ENCODE data around the gene RGS17. TPM values are rescaled to one million over a fixed set of nuclear protein-coding genes. Genes with fewer than 3 reads are reported as not detected.

RGS17 gene
- total RNA-seq, 4 donors from 2014 or later = 0.55 to 0.79 TPM; not detected in 2

DNA sequence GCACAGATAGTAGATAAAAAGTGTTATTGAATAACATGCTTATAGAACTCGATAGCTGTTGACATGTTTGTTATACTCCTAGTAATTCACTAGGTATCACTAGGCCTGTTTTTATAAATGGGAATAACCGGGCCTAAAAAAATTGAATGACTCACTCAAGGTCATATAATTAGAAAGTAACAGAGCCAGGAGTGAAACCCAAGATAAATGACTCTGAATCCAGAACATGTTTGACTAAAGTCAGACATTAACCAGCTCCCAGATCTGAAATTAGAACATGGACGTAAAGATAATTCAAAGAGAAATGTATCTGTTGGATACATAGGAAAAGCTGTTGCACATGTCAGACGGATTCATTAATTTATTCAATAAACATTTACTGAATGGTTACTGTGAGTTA, 26.9 kb downstream of the RGS17 start:
- no peak for TF ChIP-seq POLR2A (IDR thresholded peaks at IDR 0.05)
- TF ChIP-seq POLR2AphosphoS5 (IDR thresholded peaks at IDR 0.05) = no peak
- TF ChIP-seq, protein P1, sequence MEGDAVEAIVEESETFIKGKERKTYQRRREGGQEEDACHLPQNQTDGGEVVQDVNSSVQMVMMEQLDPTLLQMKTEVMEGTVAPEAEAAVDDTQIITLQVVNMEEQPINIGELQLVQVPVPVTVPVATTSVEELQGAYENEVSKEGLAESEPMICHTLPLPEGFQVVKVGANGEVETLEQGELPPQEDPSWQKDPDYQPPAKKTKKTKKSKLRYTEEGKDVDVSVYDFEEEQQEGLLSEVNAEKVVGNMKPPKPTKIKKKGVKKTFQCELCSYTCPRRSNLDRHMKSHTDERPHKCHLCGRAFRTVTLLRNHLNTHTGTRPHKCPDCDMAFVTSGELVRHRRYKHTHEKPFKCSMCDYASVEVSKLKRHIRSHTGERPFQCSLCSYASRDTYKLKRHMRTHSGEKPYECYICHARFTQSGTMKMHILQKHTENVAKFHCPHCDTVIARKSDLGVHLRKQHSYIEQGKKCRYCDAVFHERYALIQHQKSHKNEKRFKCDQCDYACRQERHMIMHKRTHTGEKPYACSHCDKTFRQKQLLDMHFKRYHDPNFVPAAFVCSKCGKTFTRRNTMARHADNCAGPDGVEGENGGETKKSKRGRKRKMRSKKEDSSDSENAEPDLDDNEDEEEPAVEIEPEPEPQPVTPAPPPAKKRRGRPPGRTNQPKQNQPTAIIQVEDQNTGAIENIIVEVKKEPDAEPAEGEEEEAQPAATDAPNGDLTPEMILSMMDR (IDR thresholded peaks at IDR 0.05) = no peak
- TF ChIP-seq EP300 (IDR thresholded peaks at IDR 0.05; ENCODE audit: low read depth) = no peak
- DNase-seq = no peak

GRCh38 chr6:153103319-153103655, 27.8 kb downstream of the RGS17 start:
- in situ Hi-C loops (cut with MboI; ENCODE audit: low pct_ligation_motif_present in 1 of 4, low pct_unique_long_range_greater_than_20kb in 1 of 4, low sequenced_read_pairs in 3 of 4) = no loop called here

More for the DNA sequence above, 26.9 kb downstream of the RGS17 start:
- Histone ChIP-seq H3K9me3 (no peaks in the 10 kb centered on the region), H3K4me1 (no peaks in the 10 kb centered on the region), H3K27ac (no peak overlapping the region), H3K4me3 (no peak overlapping the region), H3K27me3 (no peaks in the 10 kb centered on the region), H3K36me3 (no peaks in the 10 kb centered on the region)
- in situ Hi-C loops (cut with MboI; ENCODE audit: low pct_ligation_motif_present in 1 of 4, low pct_unique_long_range_greater_than_20kb in 1 of 4, low sequenced_read_pairs in 3 of 4) (no loop called here), intact Hi-C loops (cut with DNase I; ENCODE audit: low total_unique reads) (no loop called here)
- 31 to 47% methylated on average over 4 of the region's 4 CpGs for WGBS, 2 donors (ENCODE audit: low coverage in 1 of 2)

GRCh38 chr6:153102605-153103318, 28.3 kb downstream of the RGS17 start:
- Histone ChIP-seq H3K27me3 (no peaks in the 10 kb centered on the region), H3K9me3 (no peaks in the 10 kb centered on the region), H3K4me1 (no peaks in the 10 kb centered on the region), H3K36me3 (no peaks in the 10 kb centered on the region), H3K27ac (no peak overlapping the region), H3K4me3 (no peak overlapping the region)
- in situ Hi-C loops (cut with MboI; ENCODE audit: low pct_ligation_motif_present in 1 of 4, low pct_unique_long_range_greater_than_20kb in 1 of 4, low sequenced_read_pairs in 3 of 4) (no loop called here), intact Hi-C loops (cut with DNase I; ENCODE audit: low total_unique reads) (no loop called here)
- 68 to 71% methylated on average over 2 of the region's 2 CpGs for WGBS, 2 donors (ENCODE audit: low coverage in 1 of 2)
- TF ChIP-seq POLR2A (IDR thresholded peaks at IDR 0.05) (no peak), EP300 (IDR thresholded peaks at IDR 0.05; ENCODE audit: low read depth) (no peak)
- DNase-seq = no peak

More at GRCh38 chr6:153103319-153103655, 27.8 kb downstream of the RGS17 start:
- Histone ChIP-seq H3K4me1 (no peaks in the 10 kb centered on the region), H3K4me3 (no peak overlapping the region), H3K27ac (no peak overlapping the region), H3K36me3 (no peaks in the 10 kb centered on the region), H3K27me3 (no peaks in the 10 kb centered on the region), H3K9me3 (no peaks in the 10 kb centered on the region)
- no peak for DNase-seq
- TF ChIP-seq, protein P1 (IDR thresholded peaks at IDR 0.05) = no peak
- TF ChIP-seq POLR2AphosphoS5 (IDR thresholded peaks at IDR 0.05) (no peak), EP300 (IDR thresholded peaks at IDR 0.05; ENCODE audit: low read depth) (no peak), POLR2A (IDR thresholded peaks at IDR 0.05) (no peak)
- 74 to 93% methylated on average over 4 to 6 of the region's 6 CpGs for WGBS, 2 donors (ENCODE audit: low coverage in 1 of 2)
- intact Hi-C loops (cut with DNase I; ENCODE audit: low total_unique reads) = no loop called here

DNA sequence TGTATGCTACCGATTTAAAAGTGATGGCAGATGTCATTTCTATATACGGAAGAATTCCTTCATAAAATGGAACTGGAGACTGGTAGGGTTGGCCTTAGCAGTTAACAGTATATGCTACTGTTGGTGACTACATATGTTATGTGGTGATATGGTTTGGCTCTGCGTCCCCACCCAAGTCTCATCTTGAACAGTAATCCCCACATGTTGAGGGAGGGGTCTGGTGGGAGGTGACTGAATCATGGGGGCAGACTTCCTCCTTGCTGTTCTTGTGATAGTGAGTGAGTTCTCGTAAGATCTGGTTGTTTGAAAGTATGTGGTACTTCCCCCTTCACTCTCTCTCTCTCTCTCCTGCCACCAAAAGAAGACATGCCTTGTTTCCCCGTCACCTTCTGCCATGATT, 29.6 kb downstream of the RGS17 start:
- DNase-seq = no peak
- no peaks in the 10 kb centered on the region for H3K27me3 ChIP-seq
- in situ Hi-C loops (cut with MboI; ENCODE audit: low pct_ligation_motif_present in 1 of 4, low pct_unique_long_range_greater_than_20kb in 1 of 4, low sequenced_read_pairs in 3 of 4) = no loop called here
- intact Hi-C loops (cut with DNase I; ENCODE audit: low total_unique reads) = no loop called here
- no peak overlapping the region for H3K27ac ChIP-seq
- 80 to 94% methylated on average over 1 to 5 of the region's 5 CpGs for WGBS, 2 donors (ENCODE audit: low coverage in 1 of 2)
- no peak overlapping the region for H3K4me3 ChIP-seq
- no peaks in the 10 kb centered on the region for H3K9me3 ChIP-seq
- H3K36me3 ChIP-seq = no peaks in the 10 kb centered on the region
- TF ChIP-seq, protein P1 (IDR thresholded peaks at IDR 0.05) = no peak
- no peak for TF ChIP-seq POLR2A (IDR thresholded peaks at IDR 0.05)
- TF ChIP-seq EP300 (IDR thresholded peaks at IDR 0.05; ENCODE audit: low read depth) = no peak
- no peak for TF ChIP-seq POLR2AphosphoS5 (IDR thresholded peaks at IDR 0.05)
- no peaks in the 10 kb centered on the region for H3K4me1 ChIP-seq

DNA sequence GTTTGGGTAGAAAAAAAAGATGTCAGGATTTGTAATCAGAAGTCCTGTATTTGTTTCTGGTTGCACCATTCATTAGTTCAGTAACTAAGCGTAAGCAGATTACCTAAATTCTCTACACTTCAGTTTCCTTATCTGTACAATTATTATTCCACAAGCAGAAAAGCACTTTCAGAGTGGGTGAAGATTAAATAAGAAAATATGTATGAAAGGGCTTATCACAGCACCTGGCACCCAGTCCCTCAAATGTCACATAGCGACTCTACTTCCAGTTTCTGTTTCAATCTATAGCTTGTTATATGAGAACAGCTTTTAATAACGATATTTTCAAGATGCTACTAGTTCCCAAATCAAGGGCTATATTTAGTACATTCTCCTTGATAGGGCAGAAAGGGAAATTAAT, 31.4 kb downstream of the RGS17 start:
- DNase-seq = no peak
- Histone ChIP-seq H3K27ac (no peak overlapping the region), H3K27me3 (no peaks in the 10 kb centered on the region), H3K36me3 (no peaks in the 10 kb centered on the region), H3K9me3 (no peaks in the 10 kb centered on the region), H3K4me3 (no peak overlapping the region), H3K4me1 (no peaks in the 10 kb centered on the region)
- TF ChIP-seq POLR2A (IDR thresholded peaks at IDR 0.05) (no peak), EP300 (IDR thresholded peaks at IDR 0.05; ENCODE audit: low read depth) (no peak), POLR2AphosphoS5 (IDR thresholded peaks at IDR 0.05) (no peak)
- TF ChIP-seq, protein P1 (IDR thresholded peaks at IDR 0.05) = no peak
- 57 to 62% methylated on average over 3 of the region's 3 CpGs for WGBS, 2 donors (ENCODE audit: low coverage in 1 of 2)
- intact Hi-C loops (cut with DNase I; ENCODE audit: low total_unique reads) (no loop called here), in situ Hi-C loops (cut with MboI; ENCODE audit: low pct_ligation_motif_present in 1 of 4, low pct_unique_long_range_greater_than_20kb in 1 of 4, low sequenced_read_pairs in 3 of 4) (no loop called here)

Measured in transverse colon (tissue), 4 donors.